ENCODE data around the gene PALD1.
A peak's percentile ranks its signal among the peaks of the same experiment; 100 is the strongest.

PALD1 gene

DNA sequence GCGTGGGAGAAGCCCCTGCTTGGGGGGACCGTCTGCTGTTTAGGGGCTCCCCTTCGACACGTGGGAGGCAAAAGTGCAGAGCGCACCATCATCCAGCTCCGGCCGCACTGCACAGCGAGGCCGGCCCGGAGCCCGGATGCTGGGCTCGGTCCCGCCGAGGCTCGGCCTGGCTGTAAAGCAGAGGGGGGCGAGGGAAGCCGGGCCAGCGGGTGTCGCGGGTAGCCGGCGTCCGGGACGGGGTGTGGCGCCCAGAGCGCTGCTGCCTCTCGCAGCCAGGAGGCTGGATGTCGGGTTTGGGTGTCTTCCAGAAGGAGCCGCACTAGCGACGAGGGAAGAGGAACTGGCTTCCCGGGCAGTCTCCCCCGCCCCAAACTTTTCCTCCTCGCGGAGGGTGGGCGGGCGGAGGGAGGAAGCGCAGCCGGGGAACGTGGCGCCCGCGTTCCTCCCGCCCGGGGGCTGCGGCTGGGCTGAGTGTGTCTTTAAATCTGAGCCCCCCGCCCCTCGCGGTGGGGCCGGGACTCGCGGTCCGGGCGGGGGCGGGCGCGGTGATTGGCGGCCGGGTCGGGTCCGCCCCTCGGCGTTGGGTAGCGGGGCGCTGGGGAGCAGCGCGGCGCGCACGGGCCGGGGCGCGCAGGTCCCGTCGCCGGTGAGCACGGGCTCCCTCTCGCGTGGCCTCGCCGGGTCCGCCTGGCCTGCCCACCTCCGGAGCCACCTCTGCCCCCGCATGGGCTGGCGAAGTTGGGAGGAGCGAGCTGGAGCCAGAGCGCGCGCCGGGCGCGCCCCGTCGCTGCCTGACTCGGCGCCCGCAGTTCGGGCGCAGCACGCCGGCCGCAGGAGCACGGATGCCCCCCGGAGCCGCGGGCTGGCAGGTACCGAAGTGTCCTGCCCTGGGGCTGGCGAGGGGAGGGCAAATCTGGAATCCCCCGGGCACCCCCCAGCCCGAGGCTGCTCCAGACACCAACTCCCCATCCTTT lies at the start of gene PALD1:
PALD1 (plus strand) TSS at position 577 of the 974 bp plus-strand sequence. CDS start 47,185 bp downstream, outside the sequence.
- peak in 1 of 2 donors; percentile 30 for DNase-seq (ENCODE audit: low read depth in 2 of 2)

- no peak for DNase-seq (ENCODE audit: low read depth in 2 of 2)
Measured at GRCh38 chr10:70430493-70431445, 47.8 kb upstream of the PALD1 start.

GRCh38 chr10:70432101-70432500 lies 46.5 kb upstream of the PALD1 start:
- no peak for DNase-seq (ENCODE audit: low read depth in 2 of 2)

- DNase-seq (ENCODE audit: low read depth in 2 of 2) = no peak
Measured at GRCh38 chr10:70432561-70433263, 45.9 kb upstream of the PALD1 start.

DNA sequence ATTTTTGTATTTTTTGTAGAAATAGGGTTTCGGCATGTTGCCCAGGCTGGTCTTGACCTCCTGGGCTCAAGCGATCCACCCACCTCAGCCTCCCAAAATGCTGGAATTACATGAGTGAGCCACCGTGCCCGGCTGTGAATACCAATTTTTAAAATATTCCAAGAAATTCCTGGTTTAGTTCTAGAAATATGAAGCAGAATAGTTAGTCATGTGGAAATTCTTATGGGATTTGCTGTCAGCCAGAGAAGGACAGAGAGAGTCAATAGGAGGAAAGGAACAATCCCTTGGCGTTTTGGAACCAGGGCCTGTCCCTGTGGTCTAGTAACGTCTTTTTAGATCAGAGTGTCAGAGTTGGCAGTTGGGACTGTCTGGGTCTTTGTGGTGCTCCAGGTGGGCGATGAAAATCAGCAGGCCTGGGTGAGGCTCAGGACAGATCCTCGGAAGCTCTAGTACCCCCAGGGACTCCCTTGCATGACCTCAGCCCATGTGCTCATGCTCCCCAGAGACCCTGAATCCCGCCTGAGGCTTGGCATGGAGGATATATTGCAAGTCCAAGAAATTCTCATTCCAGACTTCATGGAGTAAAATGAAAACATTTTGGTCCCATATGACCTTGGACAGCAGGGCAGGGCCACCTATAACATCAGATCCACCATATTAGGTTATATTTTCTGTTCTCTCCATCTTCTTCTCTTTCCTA lies 44.8 kb upstream of the PALD1 start:
- no peak for DNase-seq (ENCODE audit: low read depth in 2 of 2)

- DNase-seq (ENCODE audit: low read depth in 2 of 2) = no peak
Measured at GRCh38 chr10:70435241-70436085, 43.1 kb upstream of the PALD1 start.

DNA sequence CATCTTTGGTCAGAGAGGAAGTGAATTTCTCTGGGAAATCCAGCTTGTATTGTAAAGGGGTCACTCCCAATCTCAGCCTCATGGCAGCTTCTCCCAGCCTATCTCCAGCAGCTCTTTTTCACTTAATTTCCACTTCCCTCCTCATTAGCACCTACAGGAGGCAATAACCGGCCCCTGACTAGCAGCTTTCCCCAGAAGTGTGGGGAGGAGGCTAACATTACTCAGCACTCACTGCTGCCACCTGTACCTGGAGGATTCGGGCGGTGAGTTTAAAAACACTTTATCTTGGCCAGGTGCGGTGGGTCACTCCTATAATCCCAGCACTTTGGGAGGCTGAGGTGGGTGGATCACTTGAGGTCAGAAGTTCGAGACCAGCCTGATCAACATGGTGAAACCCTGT lies 40.8 kb upstream of the PALD1 start:
- DNase-seq (ENCODE audit: low read depth in 2 of 2) = no peak

GRCh38 chr10:70440296-70441160 lies 38.0 kb upstream of the PALD1 start:
- no peak for DNase-seq (ENCODE audit: low read depth in 2 of 2)

DNA sequence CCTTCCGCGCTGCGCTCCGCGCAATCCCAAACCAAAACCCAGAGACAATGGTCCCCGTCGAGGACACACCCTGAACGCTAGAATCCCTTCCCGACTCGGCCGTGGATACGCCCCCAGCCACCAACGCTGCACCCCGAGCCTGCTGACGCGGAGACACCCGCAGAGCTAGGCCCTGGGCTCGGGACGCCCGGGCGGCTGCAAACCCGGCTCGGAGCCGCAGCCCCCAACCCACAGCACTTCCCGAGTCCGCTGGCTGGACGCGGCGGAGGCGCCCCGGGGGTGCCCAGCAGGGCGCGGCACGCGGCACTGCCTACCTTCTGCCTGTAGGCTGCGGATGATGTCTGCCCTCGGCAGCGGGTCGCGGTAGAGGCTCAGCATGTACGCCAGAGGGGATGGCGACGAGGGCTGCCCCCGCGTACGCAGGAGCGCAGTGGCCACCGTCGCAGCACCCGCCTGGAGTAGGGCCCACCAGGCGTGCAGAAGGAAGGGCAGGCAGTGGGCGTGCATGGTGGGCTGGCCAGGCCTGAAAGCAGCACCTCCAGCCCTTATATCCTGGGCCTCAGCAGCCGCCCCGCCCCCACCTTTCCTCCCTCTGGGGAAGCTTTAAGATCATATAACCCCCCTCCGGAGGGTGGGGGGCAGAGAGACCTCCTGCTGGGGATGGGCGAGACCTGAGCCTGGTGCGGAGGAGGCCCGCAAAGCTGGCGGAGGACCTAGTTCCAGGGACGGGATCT lies 37.2 kb upstream of the PALD1 start, which contains the start of gene NODAL:
NODAL (minus strand) TSS at position 521 of the 734 bp plus-strand sequence; CDS start at position 507, 14 bp downstream.
- no peak for DNase-seq (ENCODE audit: low read depth in 2 of 2)

DNA sequence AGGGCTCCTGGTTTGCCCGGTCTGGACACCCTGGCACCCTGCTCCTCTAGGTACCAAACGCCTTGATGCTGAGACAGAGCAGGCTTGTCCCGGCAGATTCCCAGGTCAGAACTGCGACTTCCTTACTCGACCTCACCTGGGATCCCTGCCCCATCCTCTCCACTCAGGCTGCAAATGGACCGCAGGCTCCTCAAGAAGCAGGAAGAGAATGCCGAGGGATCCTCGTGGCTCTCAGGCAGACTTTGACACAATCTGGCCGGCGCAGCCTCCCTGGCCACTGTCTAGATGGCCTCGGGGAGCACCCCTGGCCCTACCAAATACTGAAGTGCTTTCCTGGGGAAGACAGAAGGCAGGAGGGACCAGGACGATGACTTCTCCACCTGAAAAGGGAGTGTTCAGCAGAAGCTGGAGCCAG lies 36.7 kb upstream of the PALD1 start:
- no peak for DNase-seq (ENCODE audit: low read depth in 2 of 2)

GRCh38 chr10:70442332-70442988 lies 36.1 kb upstream of the PALD1 start:
- no peak for DNase-seq (ENCODE audit: low read depth in 2 of 2)

DNA sequence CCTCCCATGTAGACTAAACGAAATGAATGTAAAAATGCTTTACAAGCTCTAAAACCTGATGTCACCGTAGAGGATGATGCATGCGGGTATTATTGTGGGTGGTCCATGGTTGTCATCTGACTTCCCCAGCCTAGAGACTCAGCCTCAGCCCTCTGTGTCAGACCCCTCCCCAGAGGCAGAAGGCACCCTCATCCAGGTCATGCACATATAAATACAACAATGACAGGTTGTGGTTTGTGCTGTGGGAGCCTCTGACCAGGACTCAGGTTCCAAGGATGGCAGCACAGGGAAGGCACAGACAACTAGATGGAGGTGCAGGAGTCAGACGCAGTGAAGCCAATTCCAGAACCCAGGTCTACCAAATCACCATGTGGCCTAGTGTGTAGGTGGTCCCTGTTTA lies 33.8 kb upstream of the PALD1 start:
- no peak for DNase-seq (ENCODE audit: low read depth in 2 of 2)

GRCh38 chr10:70445718-70446657 lies 32.6 kb upstream of the PALD1 start:
- DNase-seq (ENCODE audit: low read depth in 2 of 2) = no peak

DNA sequence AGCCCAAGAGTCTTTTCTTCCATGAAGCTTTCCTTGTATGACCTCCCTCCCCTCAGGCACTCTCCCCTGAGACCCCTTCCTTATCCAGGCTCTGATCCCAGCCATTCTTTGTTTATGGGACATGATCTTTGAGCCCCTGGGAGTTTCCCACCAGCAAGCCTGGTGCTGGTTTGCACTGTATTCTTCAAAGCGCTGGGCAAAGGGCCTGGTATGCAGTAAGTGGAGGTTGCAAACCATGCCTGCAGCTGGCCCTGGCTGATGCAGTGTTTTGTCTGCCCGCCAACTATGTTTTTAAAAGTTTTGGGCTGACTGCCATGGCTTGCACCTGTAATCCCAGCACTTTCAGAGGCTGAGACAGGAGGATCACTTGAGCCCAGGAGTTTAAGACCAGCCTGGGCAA lies 30.3 kb upstream of the PALD1 start:
- no peak for DNase-seq (ENCODE audit: low read depth in 2 of 2)

- no peak for DNase-seq (ENCODE audit: low read depth in 2 of 2)
Measured at GRCh38 chr10:70455213-70455630, 23.3 kb upstream of the PALD1 start.

- no peak for DNase-seq (ENCODE audit: low read depth in 2 of 2)
Measured at GRCh38 chr10:70456164-70456563, 22.4 kb upstream of the PALD1 start.

Measured in activated CD8-positive, alpha-beta memory T cell treated with anti-CD3 and anti-CD28 coated beads for 4 hours (primary cell).